ENCODE data around the gene FAM171A2.

DNA sequence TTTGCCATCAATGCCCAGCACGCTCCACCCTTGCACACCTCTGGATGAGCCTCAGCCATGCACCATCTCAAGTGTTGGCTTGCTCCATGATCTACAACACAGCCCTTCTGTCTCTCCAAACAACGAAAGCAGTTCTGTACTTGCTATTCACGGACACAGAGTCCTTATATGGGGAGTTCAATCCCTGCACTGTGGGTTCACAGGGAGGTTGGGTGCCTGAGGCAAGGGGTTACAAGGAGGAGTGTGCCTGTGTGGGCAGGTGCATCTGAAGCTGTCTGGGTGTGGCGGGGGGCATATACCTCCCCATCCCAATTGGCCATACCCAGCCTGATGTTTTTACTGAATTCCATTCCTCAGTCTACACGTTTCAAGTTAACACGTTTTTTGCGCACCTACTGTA, 49.6 kb downstream of the FAM171A2 start:
- TF ChIP-seq, protein P1, sequence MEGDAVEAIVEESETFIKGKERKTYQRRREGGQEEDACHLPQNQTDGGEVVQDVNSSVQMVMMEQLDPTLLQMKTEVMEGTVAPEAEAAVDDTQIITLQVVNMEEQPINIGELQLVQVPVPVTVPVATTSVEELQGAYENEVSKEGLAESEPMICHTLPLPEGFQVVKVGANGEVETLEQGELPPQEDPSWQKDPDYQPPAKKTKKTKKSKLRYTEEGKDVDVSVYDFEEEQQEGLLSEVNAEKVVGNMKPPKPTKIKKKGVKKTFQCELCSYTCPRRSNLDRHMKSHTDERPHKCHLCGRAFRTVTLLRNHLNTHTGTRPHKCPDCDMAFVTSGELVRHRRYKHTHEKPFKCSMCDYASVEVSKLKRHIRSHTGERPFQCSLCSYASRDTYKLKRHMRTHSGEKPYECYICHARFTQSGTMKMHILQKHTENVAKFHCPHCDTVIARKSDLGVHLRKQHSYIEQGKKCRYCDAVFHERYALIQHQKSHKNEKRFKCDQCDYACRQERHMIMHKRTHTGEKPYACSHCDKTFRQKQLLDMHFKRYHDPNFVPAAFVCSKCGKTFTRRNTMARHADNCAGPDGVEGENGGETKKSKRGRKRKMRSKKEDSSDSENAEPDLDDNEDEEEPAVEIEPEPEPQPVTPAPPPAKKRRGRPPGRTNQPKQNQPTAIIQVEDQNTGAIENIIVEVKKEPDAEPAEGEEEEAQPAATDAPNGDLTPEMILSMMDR (conservative IDR thresholded peaks at IDR 0.05), result no peak
- no peak for TF ChIP-seq ZFX (IDR thresholded peaks at IDR 0.05)

Measured in C4-2B (cell line).